Dedifferentiated amniotic fluid mesenchymal stem cell (primary cell): ENCODE results near the gene CACNB3.
A peak's percentile ranks its signal among the peaks of the same experiment; 100 is the strongest.
"Not testable (repeated sequence)": the region's sequence is repeated elsewhere in the genome, so short reads cannot be mapped to it uniquely, and the experiment has no call there.

Experiments used
- DNase-seq: peaks from one replicate; pipeline ENCODE4 v3.0.0-alpha.2; 2016; ENCODE audit errors: extremely low spot score

Gene CACNB3

DNA sequence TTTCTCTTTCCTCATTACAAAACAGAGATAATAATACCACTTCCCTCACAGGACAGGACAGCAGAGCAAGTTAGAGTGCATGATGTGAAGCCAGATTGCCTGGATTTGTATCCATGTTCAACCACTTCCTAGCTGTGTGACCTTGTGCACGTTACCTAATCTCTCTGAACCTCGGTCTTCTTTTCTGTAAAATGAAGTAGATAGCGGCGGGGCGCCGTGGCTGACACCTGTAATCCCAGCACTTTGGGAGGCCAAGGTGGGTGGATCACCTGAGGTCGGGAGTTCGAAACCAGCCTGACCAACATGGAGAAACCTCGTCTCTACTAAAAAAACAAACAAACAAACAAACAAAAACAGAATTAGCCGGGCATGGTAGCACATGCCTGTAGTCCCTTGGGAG, 36.6 kb downstream of the CACNB3 start:
- DNase-seq: not testable (repeated sequence)

DNA sequence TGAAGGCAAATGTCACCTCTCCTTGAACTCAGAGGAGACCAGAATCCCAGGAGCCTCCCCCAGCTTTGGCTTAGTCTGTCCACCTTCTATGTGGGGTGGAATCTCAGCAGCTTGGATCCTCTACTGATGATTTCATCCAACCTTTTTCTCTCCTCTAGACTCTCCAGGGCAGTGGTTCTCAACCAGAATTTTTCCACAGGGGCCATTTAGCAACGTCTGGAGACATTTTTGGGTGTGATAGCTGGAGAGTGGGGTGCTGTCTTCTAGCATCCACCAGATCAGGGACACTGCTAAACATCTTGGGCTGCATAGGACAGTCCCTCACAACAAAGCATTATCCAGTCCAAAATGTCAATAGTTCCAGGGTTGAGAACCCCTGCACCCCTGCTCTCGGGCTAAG, 38.1 kb downstream of the CACNB3 start:
- no peak for DNase-seq

DNA sequence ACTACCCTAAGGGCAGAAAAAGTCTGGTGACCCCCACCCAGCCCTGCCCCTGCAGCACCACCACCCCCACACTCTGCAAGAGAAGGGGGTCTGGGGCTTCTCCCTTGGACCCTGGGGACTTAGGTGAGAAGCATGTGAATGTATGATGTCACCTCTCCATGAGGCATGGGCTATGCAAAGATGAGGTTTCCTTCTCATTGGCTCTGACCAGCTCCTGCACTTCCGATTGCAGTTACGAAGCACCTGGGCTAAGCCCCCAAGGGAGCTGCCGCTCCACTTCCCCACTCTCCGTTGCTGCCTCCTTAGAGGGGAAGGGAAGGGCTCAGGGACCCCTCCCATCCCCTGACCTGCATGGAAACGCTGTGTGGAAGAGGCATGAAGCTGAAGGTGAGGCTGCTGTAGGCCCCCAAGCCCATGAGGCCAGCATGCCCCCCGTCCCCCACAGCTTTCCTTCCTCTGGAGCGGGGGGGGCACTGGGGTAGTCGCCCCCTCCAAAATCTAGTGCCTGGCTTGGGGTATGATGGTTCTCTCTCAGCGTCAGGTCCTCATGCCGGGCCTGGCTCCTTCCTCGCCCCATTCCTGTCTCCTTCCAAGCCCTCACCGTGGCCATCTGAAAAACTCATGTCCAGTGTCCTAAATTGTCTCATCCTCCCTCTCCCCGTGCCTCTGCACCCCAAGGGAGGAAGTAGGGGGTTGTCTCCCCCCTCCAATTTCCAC, 39.1 kb downstream of the CACNB3 start:
- no peak for DNase-seq

DNA sequence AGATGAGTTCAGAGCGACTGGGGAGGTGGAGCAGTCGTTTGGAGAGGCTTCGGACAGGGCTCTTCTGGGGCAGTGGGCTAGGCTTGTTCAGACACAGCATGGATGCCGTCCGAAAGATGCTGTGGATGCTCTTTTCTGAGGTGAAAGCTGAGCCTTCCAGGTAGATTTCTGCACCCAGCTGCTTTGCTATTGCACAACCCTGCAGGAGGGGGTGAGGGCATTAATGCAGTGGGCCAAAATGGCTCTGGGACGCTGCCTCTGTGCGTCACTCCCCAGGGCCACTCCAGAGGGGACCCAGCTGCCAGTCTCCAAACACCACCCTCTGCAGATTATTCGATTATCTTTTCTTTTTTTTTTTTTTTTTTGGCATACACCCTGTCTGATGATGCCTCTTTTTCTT, 39.7 kb downstream of the CACNB3 start:
- no peak for DNase-seq

DNA sequence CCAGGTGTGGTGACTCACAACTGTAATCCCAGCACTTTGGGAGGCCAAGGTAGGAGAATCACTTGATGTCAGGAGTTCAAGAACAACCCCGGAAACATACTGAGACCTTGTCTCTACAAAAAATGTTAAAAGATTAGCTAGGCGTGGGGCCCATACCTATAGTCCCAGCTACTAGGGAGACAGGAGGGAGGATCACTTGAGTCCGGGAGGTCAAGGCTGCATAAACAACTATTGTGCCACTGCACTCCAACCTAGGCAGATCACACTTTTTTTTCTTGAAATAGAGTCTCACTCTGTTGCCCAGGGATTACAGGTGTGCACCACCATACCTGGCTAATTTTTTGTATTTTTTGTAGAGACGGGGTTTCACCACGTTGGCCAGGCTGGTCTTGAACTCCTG, 41.3 kb downstream of the CACNB3 start:
- DNase-seq: no peak

DNA sequence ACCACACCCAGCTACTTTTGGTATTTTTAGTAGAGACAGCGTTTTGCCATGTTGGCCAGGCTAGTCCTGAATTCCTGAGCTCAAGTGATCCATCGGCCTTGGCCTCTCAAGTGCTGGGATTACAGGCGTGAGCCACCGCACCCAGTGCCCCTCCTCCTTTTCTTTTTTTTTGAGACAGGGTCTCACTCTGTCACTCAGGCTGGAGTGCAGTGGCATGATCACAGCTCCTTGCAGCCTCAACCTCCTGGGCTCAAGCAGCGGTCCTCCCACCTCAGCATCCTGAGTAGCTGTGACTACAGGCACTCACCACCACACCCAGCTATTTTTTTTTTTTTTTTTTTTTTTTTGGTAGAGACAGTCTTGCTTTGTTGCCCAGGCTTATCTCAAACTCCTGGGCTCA, 41.9 kb downstream of the CACNB3 start:
- not testable (repeated sequence) for DNase-seq

DNA sequence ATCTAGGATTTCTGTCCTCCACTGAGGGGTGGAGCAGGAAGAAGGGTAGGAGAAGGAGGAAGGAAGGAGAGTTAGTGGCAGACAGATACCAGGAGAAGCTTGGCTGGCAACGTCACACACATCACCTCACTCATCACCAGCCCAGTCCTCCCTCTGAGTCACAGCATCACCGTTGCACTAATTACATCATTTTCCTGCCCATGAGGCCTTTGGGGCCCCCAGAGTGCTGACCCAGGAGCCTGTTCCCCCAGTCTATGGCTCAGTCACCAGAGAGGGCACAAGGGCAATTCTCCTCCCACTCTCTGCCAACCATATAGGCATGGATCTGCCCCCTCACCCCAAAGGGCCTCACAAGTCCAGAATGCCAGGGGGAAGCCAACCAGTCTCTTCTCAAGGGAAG, 42.8 kb downstream of the CACNB3 start:
- no peak for DNase-seq

DNA sequence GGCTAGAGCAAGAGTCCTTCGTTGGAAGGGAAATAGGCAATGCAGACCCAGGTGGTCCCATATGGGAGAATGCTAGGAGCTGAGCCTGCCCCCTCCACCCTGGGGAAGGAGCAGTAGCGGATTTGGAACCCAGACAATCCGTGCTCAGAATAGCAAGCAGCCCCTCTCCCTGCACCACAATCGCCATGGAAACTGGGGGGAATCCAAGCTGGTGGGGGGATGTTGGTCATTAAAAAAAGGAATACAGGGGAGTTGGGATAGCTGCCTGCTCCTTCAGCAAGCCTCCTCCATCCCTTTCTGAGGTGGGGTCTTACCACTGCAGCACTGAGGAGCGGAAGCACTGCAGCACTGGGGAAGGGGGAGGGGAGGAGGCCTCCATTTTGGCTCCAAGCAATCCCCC, 44.5 kb downstream of the CACNB3 start:
- no peak for DNase-seq

DNA sequence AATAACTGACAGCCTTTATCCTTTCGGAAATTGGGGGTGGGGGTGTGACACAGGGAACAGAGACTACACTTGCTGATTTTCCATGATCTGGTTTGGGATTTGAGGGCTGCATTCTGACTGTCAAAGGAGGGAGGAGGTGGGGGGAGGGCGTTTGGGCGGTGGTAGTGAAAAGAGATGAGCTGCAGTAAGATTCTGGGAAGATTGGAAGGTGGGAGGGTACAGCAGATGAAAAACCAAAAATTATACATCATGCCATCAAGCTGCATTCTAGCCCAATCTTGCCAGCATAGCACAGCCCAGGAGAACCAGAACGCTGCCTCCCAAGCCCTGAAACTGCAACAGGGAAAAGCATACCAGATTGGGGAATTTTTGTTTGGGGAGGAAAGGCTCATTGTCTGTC, 45.0 kb downstream of the CACNB3 start:
- no peak for DNase-seq

DNA sequence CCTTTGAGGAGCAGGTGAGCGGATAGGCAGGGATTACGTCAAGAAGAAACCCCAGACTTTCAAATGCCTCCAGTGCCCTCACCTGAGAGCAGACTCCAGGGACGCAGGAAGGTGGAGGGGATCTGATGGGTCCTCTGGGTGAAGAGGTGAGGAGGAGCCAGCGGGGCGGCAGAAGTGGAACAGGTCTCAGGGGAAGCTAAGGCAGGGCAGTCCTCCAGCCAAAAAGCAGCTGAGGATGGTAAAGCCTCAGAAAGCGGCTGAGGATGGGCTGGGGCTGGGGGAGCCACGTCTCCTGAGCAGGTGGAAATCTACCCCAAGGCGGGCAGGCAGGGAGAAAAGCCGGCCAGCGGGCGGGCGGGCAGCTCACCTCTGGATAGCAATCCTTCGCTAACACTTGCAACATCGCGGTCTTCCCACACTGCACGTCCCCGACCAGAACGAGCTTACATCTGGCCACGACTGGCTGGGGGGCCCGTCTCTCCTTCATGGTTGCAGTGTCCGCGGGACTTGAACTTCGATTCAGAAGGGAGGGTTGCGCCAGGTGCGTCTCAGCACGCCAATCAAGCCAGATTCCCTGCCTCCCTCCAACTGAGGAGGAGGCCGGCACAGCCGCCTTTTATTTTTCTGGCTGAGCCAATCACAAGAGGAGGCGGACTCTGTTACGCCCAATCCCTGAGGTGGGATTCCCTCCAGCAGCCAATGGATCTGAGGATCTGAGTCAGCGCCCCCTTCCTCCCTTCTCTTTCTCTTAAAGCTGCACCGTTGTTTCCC, 47.2 kb downstream of the CACNB3 start, which contains the start of gene RND1:
RND1 (minus strand) TSS at position 590 of the 771 bp plus-strand sequence; CDS start at position 487, 103 bp downstream.
- DNase-seq: peak; percentile 87

DNA sequence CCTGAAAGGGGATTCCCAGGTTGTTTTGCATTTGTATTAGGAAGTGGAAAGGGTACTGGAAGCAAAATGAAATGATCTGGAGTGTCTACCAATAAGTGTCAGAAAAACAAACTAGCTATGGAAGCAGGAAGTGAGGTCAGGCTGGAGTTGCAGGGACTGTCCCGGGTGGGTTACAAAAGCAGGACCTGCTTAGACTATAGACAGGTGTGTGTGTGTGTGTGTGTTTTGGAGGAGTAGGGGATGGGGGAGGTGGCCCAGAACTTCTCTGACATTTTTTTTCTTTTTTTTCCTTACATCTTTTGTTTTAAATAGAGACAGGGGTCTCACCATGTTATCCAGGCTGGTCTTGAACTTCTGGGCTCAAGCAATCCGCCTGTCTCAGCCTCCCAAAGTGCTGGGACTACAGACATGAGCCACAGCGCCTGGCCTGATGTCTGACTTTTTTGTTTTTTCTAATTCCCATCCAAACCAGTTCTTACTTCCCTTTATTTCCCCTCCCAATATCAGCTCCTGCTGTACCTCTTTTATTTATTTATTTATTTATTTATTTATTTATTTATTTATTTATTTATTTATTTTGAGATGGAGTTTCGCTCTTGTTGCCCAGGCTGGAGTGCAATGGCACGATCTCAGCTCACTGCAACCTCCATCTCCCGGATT, 47.9 kb downstream of the CACNB3 start:
- no peak for DNase-seq

DNA sequence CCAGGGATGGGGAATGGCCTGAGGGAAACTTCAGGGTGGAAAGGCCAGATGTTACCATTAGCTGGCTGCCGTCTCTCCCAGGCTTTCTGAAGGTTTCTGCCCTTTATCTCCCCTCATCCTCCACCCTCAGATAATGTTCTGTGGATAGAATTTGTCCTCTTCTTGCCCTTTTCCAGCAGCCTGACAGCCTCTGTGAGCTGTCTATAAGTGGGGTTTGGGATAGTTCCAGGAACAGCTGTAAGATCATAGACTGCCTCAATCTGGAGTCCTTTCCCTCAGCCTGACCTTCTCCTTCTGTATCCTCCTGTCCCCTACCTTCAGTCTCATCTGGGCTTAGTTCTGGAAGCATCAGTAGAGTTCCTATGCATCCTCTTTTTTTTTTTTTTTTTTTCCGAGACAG, 50.2 kb downstream of the CACNB3 start:
- no peak for DNase-seq

DNA sequence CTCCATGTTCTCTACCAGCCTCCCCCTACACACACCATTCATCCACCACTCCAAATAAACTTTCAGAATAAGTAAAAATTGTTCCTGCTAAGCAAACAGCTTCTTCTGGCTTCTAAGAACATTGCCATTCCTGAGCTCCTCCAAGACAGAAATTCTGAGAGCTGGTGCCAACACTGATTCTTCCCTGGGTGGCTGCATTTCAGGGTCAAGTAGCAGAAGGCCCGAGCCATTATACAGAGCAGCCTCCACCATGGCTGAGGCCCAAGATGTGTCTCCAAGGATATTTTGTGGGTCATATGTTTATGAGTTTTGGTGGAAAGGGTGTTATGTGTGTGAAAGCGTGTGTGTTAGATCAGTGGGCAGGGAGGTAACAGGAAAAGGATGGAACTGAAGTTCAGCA, 50.9 kb downstream of the CACNB3 start:
- no peak for DNase-seq

DNA sequence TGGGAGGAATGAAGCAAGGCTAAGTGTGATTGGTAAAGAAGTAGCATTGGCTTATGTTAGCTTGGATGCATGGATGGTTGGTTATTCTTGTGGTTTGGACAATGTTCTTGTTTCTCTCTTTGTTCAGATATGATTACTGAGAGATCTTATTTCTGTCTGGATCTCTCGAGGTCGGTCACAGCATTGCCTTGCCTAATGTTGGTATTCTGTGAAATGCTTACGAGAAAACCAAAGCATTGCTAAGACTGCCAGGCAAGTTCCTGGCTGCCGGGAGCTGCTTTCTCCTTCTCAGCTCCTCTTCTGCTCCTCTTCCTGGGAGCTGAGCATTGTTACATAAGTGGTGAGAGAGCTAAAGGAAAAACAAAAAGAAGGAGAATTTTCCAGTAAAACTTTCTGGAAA, 54.8 kb downstream of the CACNB3 start:
- DNase-seq: no peak

DNA sequence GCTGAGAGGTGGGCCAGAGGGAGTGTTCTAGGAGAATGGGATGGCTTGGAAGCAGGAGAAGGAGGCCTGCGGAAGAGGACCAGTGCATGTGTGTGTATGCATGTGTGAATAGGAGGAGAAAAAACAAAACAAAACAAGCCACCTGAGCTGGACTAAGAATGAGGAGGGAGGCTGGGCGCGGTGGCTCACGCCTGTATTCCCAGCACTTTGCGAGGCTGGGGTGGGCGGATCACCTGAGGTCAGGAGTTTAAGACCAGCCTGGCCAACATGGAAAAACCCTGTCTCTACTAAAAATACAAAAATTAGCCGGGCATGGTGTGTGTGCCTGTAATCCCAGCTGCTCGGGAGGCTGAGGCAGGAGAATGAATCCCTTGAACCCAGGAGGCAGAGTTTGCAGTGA, 55.2 kb downstream of the CACNB3 start:
- not testable (repeated sequence) for DNase-seq

DNA sequence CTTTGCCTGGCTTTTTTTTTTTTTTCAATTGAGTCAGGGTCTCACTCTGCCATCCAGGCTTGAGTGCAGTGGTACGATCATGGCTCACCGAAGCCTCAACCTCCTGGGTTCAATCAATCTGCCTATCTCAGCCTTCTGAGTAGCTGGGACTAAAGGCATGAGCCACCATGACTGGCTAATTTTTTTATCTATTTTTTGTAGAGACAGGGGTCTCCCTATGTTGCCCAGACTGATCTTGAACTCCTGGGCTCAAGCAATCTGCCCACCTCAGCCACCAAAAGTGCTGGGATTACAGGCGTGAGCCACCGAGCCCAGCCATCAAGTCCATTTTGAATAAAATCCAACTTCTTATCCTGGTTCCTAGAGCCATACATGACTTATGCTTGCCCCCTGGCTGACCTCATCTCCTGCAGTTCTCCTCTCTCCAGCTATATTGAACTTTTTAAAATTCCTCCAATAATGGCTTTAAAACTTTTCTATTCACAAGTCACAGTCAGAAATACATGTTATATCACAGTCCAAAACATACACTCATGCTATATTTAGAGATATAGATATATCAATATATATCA, 57.7 kb downstream of the CACNB3 start:
- no peak for DNase-seq
